ENCODE data around the gene FAM222A. TPM values are rescaled to one million over a fixed set of nuclear protein-coding genes. Genes with fewer than 3 reads are reported as not detected.
A peak's percentile ranks its signal among the peaks of the same experiment; 100 is the strongest.

FAM222A gene
- total RNA-seq, 1 donor from 2014 or later, result 2.5 TPM

GRCh38 chr12:109736552-109737108, 23.0 kb downstream of the FAM222A start:
- Histone ChIP-seq H3K27ac (no peak overlapping the region), H2AFZ (replicated peaks) (no peak overlapping the region), H3K4me2 (peak overlapping the region; percentile 12), H3K79me2 (ENCODE audit: low read depth) (no peaks in the 10 kb centered on the region), H3K9me3 (ENCODE audit: low read depth) (no peaks in the 10 kb centered on the region), H3F3A (ENCODE audit: low read depth) (peaks cover 17% of the 10 kb centered on the region), H3K9ac (no peak overlapping the region), H3K4me1 (peaks cover 53% of the 10 kb centered on the region), H4K20me1 (ENCODE audit: low read depth) (peaks cover 91% of the 10 kb centered on the region), H3K27me3 (peaks cover 18% of the 10 kb centered on the region), H3K4me3 (no peak overlapping the region), H3K36me3 (no peaks in the 10 kb centered on the region)
- Mint-ChIP-seq H3K36me3 (no peaks in the 10 kb centered on the region), H3K27ac (peak overlapping the region; percentile 57), H3K4me3 (peak overlapping the region; percentile 35), H3K9me3 (no peaks in the 10 kb centered on the region), H3K27me3 (ENCODE audit: insufficient read depth, low read depth) (peaks cover 26% of the 10 kb centered on the region), H3K4me1 (peaks cover 58% of the 10 kb centered on the region)
- TF ChIP-seq EZH2phosphoT487 (IDR thresholded peaks at IDR 0.05) (no peak), EZH2 (IDR thresholded peaks at IDR 0.05) (no peak)
- DNase-seq (ENCODE audit: low spot score), result peak; percentile 96

GRCh38 chr12:109737126-109737525, 23.5 kb downstream of the FAM222A start:
- peaks cover 51% of the 10 kb centered on the region for H3K4me1 ChIP-seq
- Mint-ChIP-seq H3K9me3 (no peaks in the 10 kb centered on the region), H3K4me3 (no peak overlapping the region), H3K4me1 (peaks cover 54% of the 10 kb centered on the region), H3K36me3 (no peaks in the 10 kb centered on the region), H3K27ac (no peak overlapping the region), H3K27me3 (ENCODE audit: insufficient read depth, low read depth) (peaks cover 26% of the 10 kb centered on the region)
- H2AFZ ChIP-seq (replicated peaks), result no peak overlapping the region
- H3K4me2 ChIP-seq, result no peak overlapping the region
- no peak for DNase-seq (ENCODE audit: low spot score)
- no peak for TF ChIP-seq EZH2 (IDR thresholded peaks at IDR 0.05)
- peaks cover 17% of the 10 kb centered on the region for H3F3A ChIP-seq (ENCODE audit: low read depth)
- no peaks in the 10 kb centered on the region for H3K36me3 ChIP-seq
- no peak overlapping the region for H3K4me3 ChIP-seq
- no peak overlapping the region for H3K9ac ChIP-seq
- no peaks in the 10 kb centered on the region for H3K9me3 ChIP-seq (ENCODE audit: low read depth)
- H3K79me2 ChIP-seq (ENCODE audit: low read depth), result no peaks in the 10 kb centered on the region
- H4K20me1 ChIP-seq (ENCODE audit: low read depth), result peaks cover 91% of the 10 kb centered on the region
- H3K27ac ChIP-seq, result no peak overlapping the region
- H3K27me3 ChIP-seq, result peaks cover 18% of the 10 kb centered on the region

DNA sequence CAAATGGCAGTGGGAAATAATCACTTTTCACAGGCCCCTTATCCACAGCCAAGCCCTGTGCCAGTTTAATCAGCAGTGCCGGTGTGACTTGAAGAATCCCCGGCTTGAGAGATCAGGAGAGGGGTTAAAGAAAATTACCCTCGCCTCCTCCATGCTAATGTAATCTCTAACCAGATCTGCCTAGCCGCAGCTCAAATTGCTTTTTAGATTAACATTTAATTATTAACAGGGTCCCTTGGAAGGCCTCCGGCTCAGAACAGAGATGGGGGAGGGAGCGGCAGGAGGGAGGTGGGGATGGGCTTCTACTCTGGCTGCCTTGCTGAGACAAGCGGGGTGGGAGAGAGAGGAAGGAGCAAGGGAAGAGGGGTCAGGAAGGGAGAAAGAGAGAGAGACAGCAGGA, 24.0 kb downstream of the FAM222A start:
- no peak overlapping the region for H3K27ac Mint-ChIP-seq
- Histone ChIP-seq H3K4me2 (no peak overlapping the region), H3K9me3 (ENCODE audit: low read depth) (no peaks in the 10 kb centered on the region), H3K4me1 (peaks cover 51% of the 10 kb centered on the region), H3K79me2 (ENCODE audit: low read depth) (no peaks in the 10 kb centered on the region), H3F3A (ENCODE audit: low read depth) (peaks cover 17% of the 10 kb centered on the region), H3K27ac (no peak overlapping the region), H3K9ac (no peak overlapping the region), H3K36me3 (no peaks in the 10 kb centered on the region), H4K20me1 (ENCODE audit: low read depth) (peaks cover 91% of the 10 kb centered on the region), H3K27me3 (peaks cover 18% of the 10 kb centered on the region), H3K4me3 (no peak overlapping the region), H2AFZ (replicated peaks) (no peak overlapping the region)
- H3K36me3 Mint-ChIP-seq, result no peaks in the 10 kb centered on the region
- H3K4me3 Mint-ChIP-seq, result no peak overlapping the region
- H3K27me3 Mint-ChIP-seq (ENCODE audit: insufficient read depth, low read depth), result peaks cover 26% of the 10 kb centered on the region
- peaks cover 51% of the 10 kb centered on the region for H3K4me1 Mint-ChIP-seq
- TF ChIP-seq, protein P1, sequence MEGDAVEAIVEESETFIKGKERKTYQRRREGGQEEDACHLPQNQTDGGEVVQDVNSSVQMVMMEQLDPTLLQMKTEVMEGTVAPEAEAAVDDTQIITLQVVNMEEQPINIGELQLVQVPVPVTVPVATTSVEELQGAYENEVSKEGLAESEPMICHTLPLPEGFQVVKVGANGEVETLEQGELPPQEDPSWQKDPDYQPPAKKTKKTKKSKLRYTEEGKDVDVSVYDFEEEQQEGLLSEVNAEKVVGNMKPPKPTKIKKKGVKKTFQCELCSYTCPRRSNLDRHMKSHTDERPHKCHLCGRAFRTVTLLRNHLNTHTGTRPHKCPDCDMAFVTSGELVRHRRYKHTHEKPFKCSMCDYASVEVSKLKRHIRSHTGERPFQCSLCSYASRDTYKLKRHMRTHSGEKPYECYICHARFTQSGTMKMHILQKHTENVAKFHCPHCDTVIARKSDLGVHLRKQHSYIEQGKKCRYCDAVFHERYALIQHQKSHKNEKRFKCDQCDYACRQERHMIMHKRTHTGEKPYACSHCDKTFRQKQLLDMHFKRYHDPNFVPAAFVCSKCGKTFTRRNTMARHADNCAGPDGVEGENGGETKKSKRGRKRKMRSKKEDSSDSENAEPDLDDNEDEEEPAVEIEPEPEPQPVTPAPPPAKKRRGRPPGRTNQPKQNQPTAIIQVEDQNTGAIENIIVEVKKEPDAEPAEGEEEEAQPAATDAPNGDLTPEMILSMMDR (IDR thresholded peaks at IDR 0.05), result no peak
- TF ChIP-seq EZH2 (IDR thresholded peaks at IDR 0.05) (no peak), EZH2phosphoT487 (IDR thresholded peaks at IDR 0.05) (no peak)
- no peak for DNase-seq (ENCODE audit: low spot score)
- no peaks in the 10 kb centered on the region for H3K9me3 Mint-ChIP-seq

DNA sequence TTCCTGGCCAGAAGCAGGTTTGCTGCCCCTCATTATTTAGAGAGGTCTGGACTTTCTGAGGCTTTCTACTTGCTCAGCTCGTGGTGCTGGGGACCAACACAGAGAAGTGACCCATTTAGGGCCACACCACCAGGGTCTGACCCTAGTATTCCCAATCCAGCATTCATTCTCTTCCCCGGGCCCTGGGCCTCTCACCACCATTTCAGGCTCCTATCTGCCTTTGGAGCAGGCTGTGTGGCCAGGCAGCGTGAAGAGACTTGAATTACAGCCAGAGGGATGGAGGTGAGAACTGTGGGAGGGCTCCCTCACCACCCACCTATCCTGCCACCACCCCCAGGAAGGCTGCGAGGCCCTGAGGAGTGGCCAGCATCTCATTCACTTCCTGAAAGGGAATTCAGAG, 24.6 kb downstream of the FAM222A start:
- H3K27ac ChIP-seq, result no peak overlapping the region

More for the DNA sequence above, 24.6 kb downstream of the FAM222A start:
- TF ChIP-seq, protein P1 (IDR thresholded peaks at IDR 0.05), result no peak
- TF ChIP-seq EZH2 (IDR thresholded peaks at IDR 0.05) (no peak), EZH2phosphoT487 (IDR thresholded peaks at IDR 0.05) (no peak)
- peaks cover 49% of the 10 kb centered on the region for H3K4me1 Mint-ChIP-seq
- peaks cover 92% of the 10 kb centered on the region for H4K20me1 ChIP-seq (ENCODE audit: low read depth)
- H3K4me1 ChIP-seq, result peaks cover 51% of the 10 kb centered on the region
- peaks cover 13% of the 10 kb centered on the region for H3F3A ChIP-seq (ENCODE audit: low read depth)
- H3K9me3 ChIP-seq (ENCODE audit: low read depth), result no peaks in the 10 kb centered on the region
- no peak overlapping the region for H3K4me3 Mint-ChIP-seq
- no peaks in the 10 kb centered on the region for H3K79me2 ChIP-seq (ENCODE audit: low read depth)
- peaks cover 26% of the 10 kb centered on the region for H3K27me3 Mint-ChIP-seq (ENCODE audit: insufficient read depth, low read depth)
- H3K4me3 ChIP-seq, result no peak overlapping the region
- H3K9ac ChIP-seq, result no peak overlapping the region
- H3K27ac Mint-ChIP-seq, result no peak overlapping the region
- H3K36me3 ChIP-seq, result no peaks in the 10 kb centered on the region
- no peaks in the 10 kb centered on the region for H3K9me3 Mint-ChIP-seq
- no peak overlapping the region for H3K4me2 ChIP-seq
- no peaks in the 10 kb centered on the region for H3K36me3 Mint-ChIP-seq
- DNase-seq (ENCODE audit: low spot score), result no peak
- no peak overlapping the region for H2AFZ ChIP-seq (replicated peaks)
- H3K27me3 ChIP-seq, result peaks cover 18% of the 10 kb centered on the region
